Right cardiac atrium (tissue), 5 donors: ENCODE measurements around the gene CLCN1. TPM values are rescaled to one million over a fixed set of nuclear protein-coding genes. Genes with fewer than 3 reads are reported as not detected.
A peak's percentile ranks its signal among the peaks of the same experiment; 100 is the strongest.

Source experiments
- ATAC-seq, 2 donors: fragments of 200-7000 bp; cut with Tn5 transposase; one replicate each; pipeline versions ENCODE4 v1.8.0 to v1.9.1; 2020; ENCODE audit warnings: moderate library complexity in 2 of 2, mild to moderate bottlenecking in 1 of 2
- DNase-seq, 3 donors: peaks; one replicate each; pipeline ENCODE4 v3.0.0-alpha.2; 2020
- H3K27ac ChIP-seq: one replicate; pipeline ENCODE4 v1.5.1; 2013; ENCODE audit warnings: mild to moderate bottlenecking, low read length, control low read depth, moderate library complexity
- H3K27me3 ChIP-seq: one replicate; pipeline ENCODE4 v1.6.1; 2013; ENCODE audit not compliant: control insufficient read depth, insufficient read depth
- H3K4me1 ChIP-seq: one replicate; pipeline ENCODE4 v1.6.1; 2013; ENCODE audit warnings: low read length; ENCODE audit not compliant: control insufficient read depth, insufficient read depth
- H3K4me3 ChIP-seq: one replicate; pipeline ENCODE4 v1.5.1; 2013; ENCODE audit warnings: low read length, control low read depth
- H3K9me3 ChIP-seq: one replicate; pipeline ENCODE4 v1.6.1; 2013; ENCODE audit warnings: low read length; ENCODE audit not compliant: control insufficient read depth
- WGBS: extraction: QIAGEN DNeasy Blood & Tissue Kit; methylation state at CpG from one replicate; pipeline ENCODE4 v1.1.7; 2013; 5-methylcytosine and 5-hydroxymethylcytosine counted together
- intact Hi-C, 4 donors: fragments of 100-400 bp; cut with DNase I; formaldehyde crosslinking; loops; one replicate each; pipeline versions ENCODE4 v1.11.0 to v1.14.0; 2022 to 2023
- polyA plus RNA-seq: library from polyadenylated mRNA; stranded (reverse); fragments of 200-250 nt; gene quantifications from one replicate; pipeline ENCODE4 v1.2.3, GENCODE V29; 2013
- total RNA-seq, 4 donors: library from RNA; stranded (reverse); fragmentation: NEBNext Ultra II Directional; extraction: Animal tissue kit (Norgen Biotek cat#: 25700); gene quantifications; one replicate each; pipeline ENCODE4 v1.2.1, GENCODE V29; 2021
- donor health status: healthy with polysubstance abuse.
- donor health status: DM: no; HTN: yes; CAD: no.
- donor health status: DM: no; HTN: no; CAD: no.
- donor health status: DM: no; HTN: yes; CAD: no; lungs with severe emphysema.
- donor health status: DM: yes; HTN: yes; CAD: no.

The CLCN1 gene
- total and polyA plus RNA-seq, 5 donors = not detected

DNA sequence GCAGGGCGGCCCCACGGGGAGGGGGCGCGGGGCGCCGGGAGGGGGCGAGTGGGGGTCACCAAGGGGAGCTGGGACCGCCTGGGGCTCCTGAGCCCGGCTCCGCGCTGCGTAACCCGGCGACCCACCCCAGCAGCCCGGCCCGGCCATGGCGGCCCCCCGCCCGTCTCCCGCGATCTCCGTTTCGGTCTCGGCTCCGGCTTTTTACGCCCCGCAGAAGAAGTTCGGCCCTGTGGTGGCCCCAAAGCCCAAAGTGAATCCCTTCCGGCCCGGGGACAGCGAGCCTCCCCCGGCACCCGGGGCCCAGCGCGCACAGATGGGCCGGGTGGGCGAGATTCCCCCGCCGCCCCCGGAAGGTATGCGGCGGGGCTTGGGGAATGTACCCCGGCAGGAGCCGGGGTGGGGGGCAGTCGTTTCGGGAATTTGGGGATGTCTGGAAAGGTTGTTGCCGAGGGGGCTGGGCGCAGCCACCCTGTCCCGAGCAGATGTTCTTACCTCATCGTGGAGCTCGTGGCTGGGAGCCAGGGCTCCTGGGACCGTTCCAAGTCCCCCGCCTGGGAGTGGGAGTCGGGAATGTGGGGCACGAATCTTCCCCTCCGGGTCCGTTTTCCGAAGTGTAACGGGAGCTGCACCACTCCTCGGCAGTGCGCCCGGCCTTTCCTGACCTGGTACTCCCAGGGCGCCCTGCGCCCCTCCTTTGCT is 65.7 kb downstream of the CLCN1 start:
- Histone ChIP-seq H3K27ac (peak overlapping the region; percentile 83), H3K27me3 (no peaks in the 10 kb centered on the region), H3K9me3 (no peaks in the 10 kb centered on the region), H3K4me3 (peak overlapping the region; percentile 60), H3K4me1 (peaks cover 25% of the 10 kb centered on the region)
- DNase-seq = peak; percentile 79 to 93 (median 91)
- intact Hi-C loops = loop anchor here in 1 of 4 donors (10.0 kb wide), 1 partner anchor 117 kb away; the partner anchor contains the start of gene GSTK1
- WGBS = under 1% methylated on average over 64 of the region's 64 CpGs
- peak; percentile 0 to 1 for ATAC-seq

DNA sequence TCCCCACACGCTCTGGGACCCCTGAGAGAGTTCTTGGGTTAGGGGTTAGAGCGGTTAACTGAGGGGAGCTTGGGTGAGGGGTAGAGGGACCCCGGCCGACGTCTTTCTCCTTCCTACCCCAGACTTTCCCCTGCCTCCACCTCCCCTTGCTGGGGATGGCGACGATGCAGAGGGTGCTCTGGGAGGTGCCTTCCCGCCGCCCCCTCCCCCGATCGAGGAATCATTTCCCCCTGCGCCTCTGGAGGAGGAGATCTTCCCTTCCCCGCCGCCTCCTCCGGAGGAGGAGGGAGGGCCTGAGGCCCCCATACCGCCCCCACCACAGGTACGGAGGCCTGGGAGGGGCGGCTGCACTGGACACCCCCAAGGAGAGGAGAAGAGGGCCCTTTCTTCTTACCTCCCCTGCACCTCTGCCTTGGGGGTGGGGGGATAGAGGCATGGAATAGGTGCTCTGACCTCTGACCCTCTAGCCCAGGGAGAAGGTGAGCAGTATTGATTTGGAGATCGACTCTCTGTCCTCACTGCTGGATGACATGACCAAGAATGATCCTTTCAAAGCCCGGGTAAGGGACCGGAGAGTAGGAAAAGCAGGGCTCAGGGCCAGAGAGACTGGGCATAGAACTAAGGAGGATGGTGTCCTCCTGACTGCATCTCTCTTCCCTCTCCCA is 66.3 kb downstream of the CLCN1 start:
- peaks cover 25% of the 10 kb centered on the region for H3K4me1 ChIP-seq
- peak overlapping the region; percentile 60 for H3K4me3 ChIP-seq
- WGBS = 7% methylated on average over 21 of the region's 21 CpGs
- H3K27ac ChIP-seq = peak overlapping the region; percentile 83
- intact Hi-C loops = loop anchor here in 1 of 4 donors (10.0 kb wide), 1 partner anchor 117 kb away; the partner anchor contains the start of gene GSTK1
- no peak for ATAC-seq
- no peaks in the 10 kb centered on the region for H3K27me3 ChIP-seq
- peak in 2 of 3 donors; percentile 56 to 71 for DNase-seq
- H3K9me3 ChIP-seq = no peaks in the 10 kb centered on the region

DNA sequence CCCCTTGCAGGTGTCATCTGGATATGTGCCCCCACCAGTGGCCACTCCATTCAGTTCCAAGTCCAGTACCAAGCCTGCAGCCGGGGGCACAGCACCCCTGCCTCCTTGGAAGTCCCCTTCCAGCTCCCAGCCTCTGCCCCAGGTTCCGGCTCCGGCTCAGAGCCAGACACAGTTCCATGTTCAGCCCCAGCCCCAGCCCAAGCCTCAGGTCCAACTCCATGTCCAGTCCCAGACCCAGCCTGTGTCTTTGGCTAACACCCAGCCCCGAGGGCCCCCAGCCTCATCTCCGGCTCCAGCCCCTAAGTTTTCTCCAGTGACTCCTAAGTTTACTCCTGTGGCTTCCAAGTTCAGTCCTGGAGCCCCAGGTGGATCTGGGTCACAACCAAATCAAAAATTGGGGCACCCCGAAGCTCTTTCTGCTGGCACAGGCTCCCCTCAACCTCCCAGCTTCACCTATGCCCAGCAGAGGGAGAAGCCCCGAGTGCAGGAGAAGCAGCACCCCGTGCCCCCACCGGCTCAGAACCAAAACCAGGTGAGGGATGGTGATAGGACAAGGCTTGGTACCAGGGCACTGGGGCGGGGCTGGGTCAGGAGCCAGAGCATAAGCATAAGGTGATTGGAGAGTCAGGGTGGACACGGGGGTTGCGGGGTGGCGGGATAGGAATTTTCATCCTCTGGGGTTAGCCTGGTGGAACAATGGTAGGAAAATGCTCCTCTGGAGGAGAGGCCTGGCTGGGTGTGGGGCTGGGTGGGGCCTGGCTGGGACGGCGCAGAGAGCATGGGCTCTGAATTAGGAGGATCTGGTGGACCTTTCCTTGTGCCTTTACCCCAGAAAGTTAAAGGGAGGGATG is 67.1 kb downstream of the CLCN1 start:
- DNase-seq (peak in 2 of 3 donors; percentile 63 to 71), ATAC-seq (no peak)
- Histone ChIP-seq H3K27ac (peak overlapping the region; percentile 29), H3K4me3 (peak overlapping the region; percentile 60), H3K4me1 (peaks cover 25% of the 10 kb centered on the region), H3K9me3 (no peaks in the 10 kb centered on the region), H3K27me3 (no peaks in the 10 kb centered on the region)
- whole genome bisulfite sequencing = 71% methylated on average over 15 of the region's 15 CpGs
- intact Hi-C loops = loop anchor here in 1 of 4 donors (10.0 kb wide), 1 partner anchor 118 kb away; the partner anchor contains the start of gene GSTK1

DNA sequence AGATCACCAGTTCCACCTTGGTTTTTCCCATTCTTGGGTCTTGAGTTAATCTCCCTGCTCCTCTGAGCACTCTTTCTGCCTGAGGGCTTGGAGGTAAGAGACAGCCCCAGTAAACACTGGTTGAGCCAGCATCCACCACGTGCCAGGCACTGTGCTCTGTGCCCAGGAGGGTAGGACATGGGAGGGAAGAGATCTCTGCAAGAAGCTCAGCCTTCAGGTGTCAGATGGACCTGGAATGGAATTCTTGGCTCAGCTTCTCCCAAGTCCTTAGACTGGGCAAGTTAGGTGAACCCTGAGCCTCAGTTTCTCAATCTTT is 67.7 kb downstream of the CLCN1 start:
- no peaks in the 10 kb centered on the region for H3K9me3 ChIP-seq
- WGBS = 67% methylated on average over 1 of the region's 1 CpG
- H3K4me1 ChIP-seq = peaks cover 25% of the 10 kb centered on the region
- DNase-seq = no peak
- intact Hi-C loops = loop anchor here in 1 of 4 donors (10.0 kb wide), 1 partner anchor 119 kb away; the partner anchor contains the start of gene GSTK1
- H3K27ac ChIP-seq = peak overlapping the region; percentile 29
- no peak for ATAC-seq
- no peak overlapping the region for H3K4me3 ChIP-seq
- no peaks in the 10 kb centered on the region for H3K27me3 ChIP-seq

DNA sequence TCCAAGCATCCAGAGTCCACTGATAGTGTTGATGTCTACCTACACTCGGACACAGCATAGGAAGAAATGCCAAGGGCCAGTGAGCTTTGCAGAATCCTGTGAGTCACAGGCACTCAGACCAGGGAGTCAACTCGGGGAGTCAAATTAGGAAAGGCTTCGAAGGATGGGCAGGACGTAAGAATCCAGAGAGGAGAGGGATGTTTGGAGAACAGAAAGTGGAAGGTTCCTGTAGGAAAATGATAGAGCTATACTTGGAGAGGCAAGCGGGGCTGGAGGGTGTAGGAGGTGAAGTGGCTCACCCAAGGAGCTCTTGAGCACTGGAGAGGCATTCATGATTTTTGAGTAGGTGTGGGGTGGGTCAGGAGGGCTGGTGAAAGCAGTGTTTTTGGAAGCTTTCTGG is 68.2 kb downstream of the CLCN1 start:
- peak overlapping the region; percentile 8 for H3K4me3 ChIP-seq
- H3K27ac ChIP-seq = peak overlapping the region; percentile 24
- no peaks in the 10 kb centered on the region for H3K27me3 ChIP-seq
- intact Hi-C loops = loop anchor here in 1 of 4 donors (10.0 kb wide), 1 partner anchor 119 kb away; the partner anchor contains the start of gene GSTK1
- peaks cover 25% of the 10 kb centered on the region for H3K4me1 ChIP-seq
- ATAC-seq = no peak
- no peak for DNase-seq
- WGBS = 35% methylated on average over 5 of the region's 5 CpGs
- no peaks in the 10 kb centered on the region for H3K9me3 ChIP-seq

DNA sequence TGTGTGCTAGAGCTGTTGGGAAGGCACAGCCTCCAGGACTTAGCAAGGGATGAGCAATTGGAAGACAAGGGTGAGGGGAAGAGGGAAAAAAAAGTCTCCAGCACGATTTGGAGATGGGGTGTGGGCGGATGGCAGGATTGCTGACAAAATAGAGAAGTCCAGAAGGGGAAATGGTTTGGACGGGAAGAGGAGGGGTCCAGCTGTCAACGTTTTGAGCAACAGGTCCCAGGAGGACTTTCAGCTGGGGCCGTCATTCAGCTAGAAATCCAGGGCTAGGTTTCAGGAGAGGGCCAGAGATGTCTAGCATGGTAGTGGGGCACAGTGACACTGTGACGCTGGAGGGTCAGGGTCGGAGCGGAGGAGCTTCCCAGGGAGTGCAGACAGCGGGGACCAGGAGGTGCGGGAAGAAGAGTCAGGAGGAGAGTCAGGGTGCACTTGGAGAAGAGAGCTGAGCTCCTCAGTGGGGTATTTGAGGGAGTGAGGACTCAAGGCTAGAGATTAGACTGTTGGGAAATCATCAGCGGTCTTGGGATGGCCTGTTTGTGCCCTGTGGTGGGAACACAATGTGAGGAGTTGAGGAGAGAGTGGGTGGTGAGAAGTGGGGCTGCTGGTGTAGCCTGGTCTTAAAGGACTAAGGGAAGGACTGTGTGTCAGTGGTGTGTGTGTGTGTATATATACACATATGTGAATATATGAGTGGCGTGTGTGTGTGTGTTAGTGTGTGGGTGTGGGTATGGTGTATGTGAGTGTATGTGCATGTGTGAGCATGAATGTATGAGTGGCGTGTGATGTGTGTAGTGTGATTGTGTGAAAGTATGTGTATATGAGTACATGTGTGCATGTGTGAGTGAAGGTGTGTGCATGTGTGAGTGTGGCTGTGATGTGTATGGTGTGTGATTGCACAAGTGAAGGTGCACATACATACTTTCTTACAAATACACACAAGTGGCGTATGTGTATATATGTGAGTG is 69.0 kb downstream of the CLCN1 start:
- peak overlapping the region; percentile 24 for H3K27ac ChIP-seq
- H3K4me1 ChIP-seq = peaks cover 25% of the 10 kb centered on the region
- no peaks in the 10 kb centered on the region for H3K27me3 ChIP-seq
- no peak for ATAC-seq
- no peaks in the 10 kb centered on the region for H3K9me3 ChIP-seq
- peak overlapping the region; percentile 2 for H3K4me3 ChIP-seq
- intact Hi-C loops = loop anchor here in 1 of 4 donors (10.0 kb wide), 1 partner anchor 120 kb away; the partner anchor contains the start of gene GSTK1
- peak in 2 of 3 donors; percentile 35 to 61 for DNase-seq
- WGBS = 51% methylated on average over 14 of the region's 14 CpGs

DNA sequence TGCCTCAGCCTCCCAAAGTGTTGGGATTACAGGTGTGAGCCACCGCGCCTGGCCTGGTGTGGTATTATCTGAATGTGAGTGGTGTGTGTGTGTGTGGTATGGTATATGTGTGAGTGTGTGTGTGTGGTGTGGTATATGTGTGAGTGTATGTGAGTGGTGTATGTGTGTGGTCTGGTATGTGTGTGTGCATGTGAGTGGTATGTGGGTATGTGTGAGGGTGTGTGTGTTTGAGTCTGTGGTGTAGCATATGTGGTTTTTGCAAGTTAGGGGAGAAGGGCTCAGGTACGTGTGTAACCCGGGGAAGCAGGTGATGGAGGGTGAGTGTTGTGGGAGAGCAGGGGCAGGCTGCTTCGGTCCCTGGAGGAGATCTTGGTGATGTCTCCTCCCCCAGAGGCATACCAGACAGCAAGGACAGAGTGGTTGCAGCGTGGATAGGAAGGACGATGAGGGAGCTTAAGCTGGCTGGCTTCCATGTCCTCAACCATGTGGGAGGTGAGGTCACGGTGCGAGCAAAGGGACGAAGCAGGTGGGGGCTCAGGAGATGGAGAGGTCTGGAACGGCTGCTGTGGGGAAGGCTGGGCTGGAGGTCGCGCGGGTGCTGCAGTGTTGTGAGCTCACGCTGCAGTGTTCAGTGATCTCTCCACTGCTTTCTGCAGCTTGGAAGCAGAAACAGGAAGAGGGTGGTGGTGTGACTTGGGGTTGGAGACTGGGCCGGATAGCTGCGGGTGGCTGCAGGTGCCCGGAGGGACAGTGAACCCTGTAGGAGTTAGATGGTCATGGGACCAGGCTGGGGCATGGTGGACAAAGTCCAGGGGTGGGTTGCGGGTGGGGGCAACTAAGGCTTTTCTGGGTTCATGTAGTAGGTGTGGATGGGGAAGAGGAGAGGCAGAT is 70.2 kb downstream of the CLCN1 start:
- intact Hi-C loops = loop anchor here in 1 of 4 donors (10.0 kb wide), 1 partner anchor 121 kb away; the partner anchor contains the start of gene GSTK1
- 28% methylated on average over 19 of the region's 19 CpGs for WGBS
- H3K9me3 ChIP-seq = no peaks in the 10 kb centered on the region
- peak overlapping the region; percentile 11 for H3K27ac ChIP-seq
- no peaks in the 10 kb centered on the region for H3K27me3 ChIP-seq
- H3K4me1 ChIP-seq = peaks cover 25% of the 10 kb centered on the region
- DNase-seq (peak in 2 of 3 donors; percentile 62 to 67), ATAC-seq (no peak)
- no peak overlapping the region for H3K4me3 ChIP-seq

DNA sequence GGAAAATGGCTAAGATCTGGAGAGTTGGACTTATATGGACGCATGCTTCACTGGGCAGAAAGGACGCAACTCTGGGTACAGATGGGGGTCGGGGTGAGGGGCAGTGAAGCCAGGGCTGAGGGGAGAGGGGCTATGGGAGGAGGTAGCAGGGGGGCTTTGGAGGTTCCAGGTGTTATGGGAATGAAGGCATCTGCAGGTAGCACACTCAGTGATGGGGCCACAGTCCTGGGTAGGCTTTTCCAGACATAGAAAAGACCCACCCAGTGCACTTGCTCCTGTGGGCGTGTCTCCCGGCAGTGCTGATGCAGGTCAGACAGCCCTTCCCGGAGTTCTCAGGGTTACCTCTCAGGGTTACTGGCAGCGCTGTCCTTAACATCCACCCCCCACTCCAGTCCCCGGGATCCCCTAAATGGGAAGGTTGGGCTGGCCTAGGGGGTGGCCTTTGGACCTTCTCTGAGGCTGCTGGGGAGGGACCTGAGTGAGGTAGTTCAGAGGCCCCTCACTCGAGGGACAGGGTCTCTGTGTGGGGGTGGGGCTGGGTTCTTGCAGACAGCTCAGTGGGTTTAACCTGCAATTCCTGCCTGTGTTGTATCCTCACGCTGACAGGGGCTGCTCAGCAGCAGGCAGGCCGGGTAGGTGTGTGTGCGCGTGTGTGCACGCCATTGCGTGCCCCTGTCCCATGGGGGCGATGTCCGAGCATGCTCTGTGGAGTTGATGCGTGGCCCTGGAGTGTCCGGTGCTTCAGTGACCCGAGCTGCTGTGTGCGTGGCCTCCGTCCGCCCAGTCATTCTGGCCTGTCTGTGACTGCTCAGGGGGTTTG is 71.5 kb downstream of the CLCN1 start:
- Histone ChIP-seq H3K27ac (no peak overlapping the region), H3K27me3 (no peaks in the 10 kb centered on the region), H3K9me3 (no peaks in the 10 kb centered on the region), H3K4me3 (no peak overlapping the region), H3K4me1 (peaks cover 32% of the 10 kb centered on the region)
- intact Hi-C loops = loop anchor here in 1 of 4 donors (10.0 kb wide), 1 partner anchor 123 kb away; the partner anchor contains the start of gene GSTK1
- 82% methylated on average over 23 of the region's 23 CpGs for WGBS
- ATAC-seq = no peak
- DNase-seq = peak in 1 of 3 donors; percentile 69
